T-helper 22 cell (primary cell): Measurements from ENCODE around the gene GALNT2.

ENCODE experiments used
- DNase-seq: peaks from one replicate; pipeline ENCODE4 v3.0.0-alpha.2; 2020; ENCODE audit warnings: low read depth

The GALNT2 gene

DNA sequence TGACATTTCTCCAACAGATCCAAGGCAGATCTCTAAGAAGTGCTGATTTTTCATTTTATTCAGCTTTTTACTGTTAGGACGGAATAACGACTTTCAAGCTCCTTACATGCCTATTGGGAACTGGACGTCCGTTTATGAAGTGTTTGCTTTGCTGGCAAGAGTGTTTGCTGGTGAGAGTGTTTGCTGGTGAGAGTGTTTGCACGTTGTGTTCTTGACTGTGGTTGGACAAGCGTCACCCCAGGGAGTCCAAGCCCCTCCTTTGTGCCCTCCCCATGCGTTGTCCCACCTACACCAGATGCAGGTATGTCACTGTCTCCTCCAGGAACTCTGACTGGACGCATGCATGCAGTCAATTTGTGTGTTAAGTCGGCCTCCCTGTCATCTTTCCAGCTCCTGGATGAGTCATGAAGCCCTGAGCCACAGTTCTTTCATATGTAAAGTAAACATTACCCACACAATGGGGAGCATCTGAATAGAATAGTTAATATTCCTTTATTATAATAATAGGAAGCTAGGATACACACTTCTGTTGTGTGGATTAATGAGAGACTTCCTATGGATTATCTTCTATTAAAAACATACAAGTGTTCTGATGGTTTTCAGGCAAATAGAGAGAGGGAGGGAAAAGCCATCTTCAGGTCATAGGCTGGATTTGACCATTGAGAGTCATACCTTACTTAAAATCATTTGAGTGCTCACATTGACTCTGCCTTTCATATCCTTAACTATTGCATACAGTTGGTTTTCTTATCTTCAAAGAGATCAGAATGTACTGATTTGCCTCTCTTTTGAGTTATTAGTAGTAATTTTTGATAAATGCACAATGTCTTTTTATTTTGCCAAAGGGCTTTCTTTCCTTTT lies 119.2 kb downstream of the GALNT2 start:
- no peak for DNase-seq

DNA sequence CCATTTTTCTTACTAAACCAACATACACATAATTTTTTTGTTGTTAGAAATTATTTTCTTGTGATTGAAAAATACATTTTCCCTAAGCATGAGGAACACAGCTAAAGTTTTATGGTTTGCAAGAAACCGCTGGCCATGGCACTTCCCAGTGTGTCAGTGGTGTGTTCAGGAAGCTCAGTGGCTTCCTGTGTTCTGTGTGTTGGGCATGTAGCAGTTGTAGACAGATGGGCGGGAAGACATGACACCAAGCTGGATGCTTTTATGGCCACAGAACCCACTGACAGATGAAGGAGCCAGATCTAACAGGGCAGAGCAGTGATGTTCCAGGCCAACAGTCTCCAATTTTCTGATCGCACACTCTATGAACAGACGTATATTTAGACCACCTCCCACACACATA lies 119.8 kb downstream of the GALNT2 start:
- no peak for DNase-seq

GRCh38 chr1:230187290-230187689 lies 120.3 kb downstream of the GALNT2 start:
- no peak for DNase-seq

DNA sequence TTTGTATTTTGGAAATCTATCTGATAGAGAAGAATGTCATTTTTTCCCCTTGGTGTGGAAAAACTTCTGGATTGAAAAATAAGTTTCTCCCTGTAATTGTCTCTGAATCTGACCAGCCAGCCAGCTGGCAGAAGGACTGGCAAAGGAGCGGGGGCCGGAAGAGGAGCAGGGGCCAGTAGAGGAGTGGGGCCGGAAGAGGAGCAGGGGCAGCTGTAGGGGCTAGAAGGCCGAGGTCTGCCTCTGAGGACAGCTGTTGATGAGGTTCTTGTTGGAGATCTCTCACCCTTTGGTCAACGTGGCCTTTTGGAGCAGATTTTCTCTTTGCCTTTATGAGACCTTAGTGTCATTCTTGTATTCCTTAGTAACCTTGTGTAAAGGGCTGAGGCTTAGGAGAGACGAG lies 121.8 kb downstream of the GALNT2 start:
- DNase-seq = no peak

DNA sequence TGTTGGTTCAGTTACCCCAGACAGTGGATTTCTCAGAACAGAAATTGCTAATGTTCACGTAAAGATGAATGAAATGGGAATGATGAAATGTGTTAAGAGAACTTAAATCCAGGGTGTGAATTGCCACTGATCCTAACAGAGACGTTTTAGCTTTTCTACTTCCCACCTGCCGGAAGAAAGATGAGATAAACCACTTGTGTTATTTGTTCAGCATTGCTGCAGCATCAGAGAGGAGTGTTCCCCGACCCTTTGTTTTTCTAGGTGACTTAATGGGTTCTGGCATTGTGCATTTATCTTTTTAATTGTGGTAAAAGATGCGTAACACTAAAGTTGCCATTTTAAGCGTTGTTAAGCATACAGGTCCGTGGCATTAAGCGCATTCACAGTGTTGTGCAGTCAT lies 122.3 kb downstream of the GALNT2 start:
- no peak for DNase-seq

- no peak for DNase-seq
Observed at GRCh38 chr1:230189824-230190223, 122.8 kb downstream of the GALNT2 start.

GRCh38 chr1:230191079-230191804 lies 124.2 kb downstream of the GALNT2 start:
- no peak for DNase-seq

- no peak for DNase-seq
Observed at GRCh38 chr1:230191855-230192254, 124.8 kb downstream of the GALNT2 start.

DNA sequence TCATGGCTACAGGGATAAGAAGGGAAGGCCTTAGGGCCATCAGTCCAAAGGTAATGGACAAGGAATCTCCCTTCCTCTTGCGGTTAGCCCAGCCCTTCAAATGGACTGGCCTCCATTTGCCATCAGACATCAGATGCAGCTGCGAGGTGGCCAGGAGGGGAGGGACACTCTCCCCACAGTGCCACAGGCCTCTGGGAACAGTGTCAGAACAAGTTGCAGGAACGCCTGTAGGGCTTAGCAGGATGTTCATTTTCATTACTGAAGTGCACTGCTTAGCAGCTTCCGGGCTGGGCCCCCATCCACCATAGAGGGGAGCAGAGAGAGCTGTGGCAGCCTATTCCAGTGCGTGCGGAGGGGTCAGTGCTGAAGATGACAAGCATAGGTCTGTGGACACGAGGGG lies 127.5 kb downstream of the GALNT2 start:
- DNase-seq = no peak

- no peak for DNase-seq
Observed at GRCh38 chr1:230195199-230195598, 128.2 kb downstream of the GALNT2 start.

DNA sequence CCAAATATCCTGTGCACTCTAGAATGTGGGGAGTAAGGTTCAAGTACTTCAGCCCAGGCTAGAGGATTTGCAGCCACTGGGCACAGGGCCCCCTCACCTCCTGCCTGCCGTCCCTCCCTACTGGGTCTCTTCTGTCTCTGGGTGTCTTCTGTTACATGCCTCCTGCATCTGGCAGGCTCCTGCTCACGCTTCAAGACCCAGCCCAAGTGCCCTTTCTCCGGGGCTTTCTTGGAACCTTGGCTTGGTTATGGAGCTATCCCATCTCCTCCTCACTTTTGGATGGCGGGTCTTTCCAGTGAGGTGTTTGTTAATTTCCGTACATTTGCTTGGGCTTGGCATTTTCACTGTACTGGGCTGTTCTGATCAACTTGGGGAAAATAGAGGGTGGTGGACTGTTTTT lies 129.0 kb downstream of the GALNT2 start:
- no peak for DNase-seq

DNA sequence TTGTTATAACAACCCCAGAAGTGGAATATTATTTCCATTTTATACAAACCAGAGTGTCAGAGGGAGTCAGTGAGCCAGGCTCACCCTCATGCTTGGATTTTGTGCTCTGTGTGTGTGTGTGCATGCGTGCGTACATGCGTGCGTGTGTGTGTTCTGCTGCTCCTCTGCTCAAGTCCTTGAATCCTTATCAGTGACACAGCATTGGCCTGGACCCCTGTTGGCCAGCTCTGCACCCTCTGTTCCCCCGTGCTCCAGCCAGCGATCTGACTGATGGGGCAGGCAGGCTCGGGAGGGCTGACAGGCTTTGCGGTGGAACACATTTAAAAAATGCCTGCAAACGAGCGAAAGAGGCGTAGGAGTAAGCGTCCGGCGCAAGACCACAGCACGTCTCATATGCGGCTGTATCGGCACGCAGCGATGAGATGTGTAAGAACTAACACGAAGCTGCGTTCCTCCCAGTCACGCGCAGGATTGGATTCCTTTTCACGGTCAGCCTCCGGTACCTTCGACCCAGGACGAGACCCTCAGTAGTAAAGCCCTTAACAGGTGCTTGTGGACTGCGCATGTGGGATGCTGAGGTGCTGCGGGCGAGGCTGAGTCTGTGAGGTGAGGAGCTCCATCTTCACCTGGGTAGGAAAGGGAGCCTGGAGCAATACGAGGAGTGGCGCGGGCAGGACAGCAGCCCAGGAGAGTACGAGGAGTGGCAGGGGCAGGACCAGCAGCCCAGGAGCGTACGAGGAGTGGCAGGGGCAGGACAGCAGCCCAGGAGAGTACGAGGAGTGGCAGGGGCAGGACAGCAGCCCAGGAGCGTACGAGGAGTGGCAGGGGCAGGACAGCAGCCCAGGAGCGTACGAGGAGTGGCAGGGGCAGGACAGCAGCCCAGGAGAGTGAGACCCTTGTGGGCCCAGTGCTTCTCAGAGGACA lies 130.9 kb downstream of the GALNT2 start:
- no peak for DNase-seq

- DNase-seq = no peak
Observed at GRCh38 chr1:230199034-230199433, 132.0 kb downstream of the GALNT2 start.

DNA sequence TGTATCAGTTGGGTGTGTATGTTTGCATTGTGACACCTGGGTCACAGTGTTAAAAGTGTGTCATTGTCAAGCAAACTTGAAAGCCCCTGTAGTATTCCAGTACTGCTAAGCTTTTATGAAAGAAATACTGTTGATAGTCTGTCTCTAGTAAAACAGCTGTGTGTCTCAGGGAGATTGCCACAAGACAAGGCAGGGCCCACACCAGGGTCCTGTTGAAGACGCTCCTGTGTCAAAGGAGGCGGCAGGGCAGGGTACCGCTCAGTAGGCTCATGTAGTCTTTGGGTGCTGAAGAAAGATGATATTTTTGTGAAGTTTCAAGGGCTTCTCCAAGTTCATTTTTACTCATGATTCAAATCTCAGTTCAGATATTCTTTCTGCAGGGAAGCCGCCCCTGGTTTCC lies 132.5 kb downstream of the GALNT2 start:
- no peak for DNase-seq

GRCh38 chr1:230200276-230200675 lies 133.2 kb downstream of the GALNT2 start:
- DNase-seq = no peak

GRCh38 chr1:230201445-230201844 lies 134.4 kb downstream of the GALNT2 start:
- no peak for DNase-seq

GRCh38 chr1:230204842-230205241 lies 137.8 kb downstream of the GALNT2 start:
- DNase-seq = no peak

DNA sequence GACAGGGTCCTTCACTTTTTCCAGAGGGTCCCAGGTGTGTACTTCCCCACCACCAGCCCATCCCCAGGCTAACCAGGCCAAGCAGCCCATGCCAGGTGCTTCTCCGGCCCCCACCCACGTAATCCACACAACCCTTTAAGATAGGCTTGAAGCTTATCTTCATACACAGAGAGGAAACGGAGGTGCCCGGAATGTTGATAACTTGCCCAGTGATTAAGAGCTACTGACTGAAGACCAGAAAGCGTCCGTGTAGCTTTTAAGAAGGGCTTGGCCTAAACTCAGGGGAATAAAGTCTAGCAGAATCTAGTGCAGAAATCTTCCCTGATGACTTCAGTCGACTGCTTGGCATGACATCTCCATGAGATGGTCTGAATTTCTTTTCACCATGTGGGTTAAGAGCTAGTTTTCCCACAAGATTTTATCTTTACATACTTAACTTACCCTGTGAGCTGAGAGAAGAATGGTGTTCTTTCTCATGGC lies 138.7 kb downstream of the GALNT2 start:
- DNase-seq = no peak

GRCh38 chr1:230206207-230206606 lies 139.2 kb downstream of the GALNT2 start:
- no peak for DNase-seq

DNA sequence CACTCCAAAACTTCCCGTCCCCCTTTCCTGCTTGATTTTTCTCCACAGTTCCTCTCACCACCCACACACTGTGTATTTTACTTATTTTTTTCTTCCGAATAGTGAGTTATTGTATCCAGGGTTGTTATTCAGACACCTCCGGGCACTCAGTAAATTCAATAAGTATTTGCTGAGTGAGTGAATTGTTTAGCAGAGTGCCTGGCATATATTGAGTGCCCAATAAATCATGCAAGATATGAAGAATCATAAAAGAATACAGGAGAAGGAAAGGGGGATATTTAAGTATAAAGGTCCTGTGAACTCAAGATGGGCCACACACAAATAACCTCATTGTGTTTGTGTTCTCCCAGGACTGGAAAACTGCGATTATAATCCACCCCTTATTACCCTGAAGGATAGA lies 139.9 kb downstream of the GALNT2 start:
- no peak for DNase-seq

- DNase-seq = no peak
Observed at GRCh38 chr1:230207598-230207997, 140.6 kb downstream of the GALNT2 start.

DNA sequence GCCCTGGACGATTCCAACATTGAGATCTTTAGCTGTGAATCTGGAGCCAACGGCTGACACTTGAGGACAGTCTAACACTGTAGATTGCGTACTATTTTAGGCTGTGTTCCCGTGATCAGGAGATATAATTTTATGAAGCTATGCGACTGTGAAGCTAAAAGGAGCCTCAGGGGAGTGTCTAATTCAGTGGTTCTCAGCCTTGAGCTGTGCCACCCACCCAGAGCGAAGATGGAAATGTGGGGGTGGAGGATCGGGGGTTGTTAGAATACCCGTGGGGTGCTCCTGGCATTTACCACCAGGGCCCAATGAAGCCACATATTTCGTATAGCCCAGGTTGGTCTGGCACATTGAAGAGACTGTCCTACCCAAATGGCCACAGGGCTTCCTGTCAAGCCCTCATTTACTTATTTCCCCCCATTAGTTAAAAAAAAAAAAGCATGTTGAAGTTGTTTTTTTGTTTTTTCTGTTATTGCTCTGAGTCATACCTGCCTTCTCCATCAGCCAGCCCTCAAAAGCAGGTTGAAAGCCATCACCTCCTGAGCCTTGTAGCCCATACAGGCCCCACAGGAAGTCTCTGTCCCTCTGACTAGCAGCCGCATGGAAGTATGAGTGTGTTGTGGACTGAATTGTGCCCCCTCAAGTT lies 141.7 kb downstream of the GALNT2 start:
- no peak for DNase-seq
